ENCODE results near the gene PEX3.

GRCh38 chr6:143478479-143479062 lies 28.0 kb downstream of the PEX3 start:
- TF ChIP-seq ZNF263 (CRISPR knock-in tag; IDR thresholded peaks at IDR 0.05; ENCODE audit: low read depth) (no peak), CTCF (IDR thresholded peaks at IDR 0.05) (no peak), ZBTB21 (CRISPR knock-in tag; IDR thresholded peaks at IDR 0.05; ENCODE audit: borderline replicate concordance) (no peak), CREM (CRISPR knock-in tag; IDR thresholded peaks at IDR 0.05) (no peak), AFF4 (CRISPR knock-in tag; IDR thresholded peaks at IDR 0.05; ENCODE audit: borderline replicate concordance) (no peak)

Measured in WTC11 (cell line).